GM12878 (cell line): Measurements from ENCODE around the gene CFAP61. TPM values are rescaled to one million over a fixed set of nuclear protein-coding genes. Genes with fewer than 3 reads are reported as not detected.

Source experiments
- ATAC-seq: fragments of 200-7000 bp; cut with Tn5 transposase; 3 replicates; pipeline ENCODE4 v1.9.1; 2020; ENCODE audit warnings: mild to moderate bottlenecking, moderate library complexity
- BruUV-seq: library from RNA; stranded (reverse); fragments of 400-500 nt; replicated peaks from 2 replicates; lab custom pipeline; 2021; lab: Mats Ljungman, UMichigan
- CTCF ChIA-PET: fragments of 300-600 bp; sonication (Branson Sonifier 250); formaldehyde crosslinking; extraction: SDS; loops from one replicate; lab custom pipeline; 2021; ENCODE audit warnings: inconsistent platforms; lab: Yijun Ruan, JAX
- POLR2A ChIA-PET: fragments of 350-600 bp; formaldehyde crosslinking; extraction: SDS; loops from one replicate; lab custom pipeline; 2021; ENCODE audit warnings: inconsistent platforms; lab: Charles Lee
- RAD21 ChIA-PET: fragments of 300-600 bp; sonication (Branson Sonifier 250); formaldehyde crosslinking; loops from one replicate; lab custom pipeline; 2023; ENCODE audit warnings: antibody characterized with exemption; ENCODE audit not compliant: unreplicated experiment; lab: Charles Lee
- SMC1A ChIA-PET: fragments of 300-600 bp; sonication (Branson Sonifier 250); formaldehyde crosslinking; loops from one replicate; lab custom pipeline; 2023; ENCODE audit not compliant: unreplicated experiment, uncharacterized antibody; lab: Charles Lee
- DNase-seq: peaks from one replicate; pipeline ENCODE4 v3.0.0-alpha.2; 2011; ENCODE audit warnings: low read depth, low spot score
- FAIRE-seq: peaks from 3 replicates; lab custom pipeline; 2011; peaks lifted over from hg19 to GRCh38; lab: Jason Lieb, UNC
- H2AFZ ChIP-seq: 2 replicates; pipeline ENCODE4 v1.6.0; 2011; ENCODE audit warnings: low read depth, low read length, control low read depth; ENCODE audit not compliant: control insufficient read depth
- H3K27ac ChIP-seq: 2 replicates; pipeline ENCODE4 v1.5.1; 2011; ENCODE audit warnings: control low read depth; ENCODE audit not compliant: control insufficient read depth, insufficient read depth
- H3K27me3 ChIP-seq, 2 experiments: replicated peaks in 1 of 2; 2 replicates each; pipeline versions ENCODE4 v1.6.0 to v1.6.1; 2011; ENCODE audit warnings: low read length in 1 of 2; ENCODE audit not compliant: control insufficient read depth in 2 of 2, insufficient read depth in 2 of 2
- H3K36me3 ChIP-seq, 2 experiments: 2 replicates each; pipeline ENCODE4 v1.5.1; 2011; ENCODE audit warnings: low read length in 1 of 2; ENCODE audit not compliant: control insufficient read depth in 2 of 2, insufficient read depth in 2 of 2
- H3K4me1 ChIP-seq: 2 replicates; pipeline ENCODE4 v1.6.1; 2011; ENCODE audit warnings: mild to moderate bottlenecking, low read length, moderate library complexity, mixed read lengths; ENCODE audit not compliant: control insufficient read depth, insufficient read depth
- H3K4me2 ChIP-seq: 2 replicates; pipeline ENCODE4 v1.6.0; 2011; ENCODE audit warnings: control low read depth; ENCODE audit not compliant: control insufficient read depth, insufficient read depth
- H3K4me3 ChIP-seq: fragments of 200-600 bp; sonication (generic); 2 replicates; pipeline ENCODE4 v1.5.1; 2016
- H3K79me2 ChIP-seq: 2 replicates; pipeline ENCODE4 v1.6.0; 2011; ENCODE audit warnings: low read length; ENCODE audit not compliant: control insufficient read depth, insufficient read depth
- H3K9ac ChIP-seq: 2 replicates; pipeline ENCODE4 v1.8.0; 2011; ENCODE audit warnings: low read length, control low read depth, mixed read lengths; ENCODE audit not compliant: control insufficient read depth, insufficient read depth
- H3K9me3 ChIP-seq: replicated peaks from 3 replicates; pipeline ENCODE4 v1.5.1; 2011; ENCODE audit warnings: mild to moderate bottlenecking, low read length; ENCODE audit not compliant: control insufficient read depth, insufficient read depth
- H4K20me1 ChIP-seq: 2 replicates; pipeline ENCODE4 v1.6.0; 2011; ENCODE audit not compliant: control insufficient read depth, insufficient read depth
- BACH1 ChIP-seq: fragments of 450-650 bp; IDR thresholded peaks from 2 replicates; pipeline ENCODE4 v1.6.1; 2017; ENCODE audit warnings: mild to moderate bottlenecking, borderline replicate concordance
- BCLAF1 ChIP-seq: fragments of 450-650 bp; IDR thresholded peaks from 2 replicates; pipeline ENCODE4 v1.6.1; 2017; ENCODE audit warnings: antibody characterized with exemption, mild to moderate bottlenecking, moderate library complexity
- CREB1 ChIP-seq: IDR thresholded peaks from 2 replicates; pipeline ENCODE4 v1.6.1; 2012; ENCODE audit warnings: low read depth, mild to moderate bottlenecking, inconsistent platforms
- CUX1 ChIP-seq: IDR thresholded peaks from 2 replicates; pipeline ENCODE4 v1.6.1; 2012; ENCODE audit warnings: improper control_type of control experiment, low read depth, low read length; ENCODE audit not compliant: insufficient replicate concordance
- IKZF2 ChIP-seq, 2 experiments: fragments of 450-650 bp; IDR thresholded peaks; 2 replicates each; pipeline ENCODE4 v1.6.1; 2017; ENCODE audit warnings: mild to moderate bottlenecking in 2 of 2, moderate library complexity in 2 of 2
- MAX ChIP-seq: IDR thresholded peaks from 2 replicates; pipeline ENCODE4 v1.6.1; 2012; ENCODE audit warnings: low read depth, low read length, improper control_type of control experiment
- MEF2B ChIP-seq: fragments of 450-650 bp; IDR thresholded peaks from 2 replicates; pipeline ENCODE4 v1.6.1; 2018; ENCODE audit warnings: mild to moderate bottlenecking, moderate library complexity; ENCODE audit not compliant: partially characterized antibody, poor library complexity, severe bottlenecking
- NR2C2 ChIP-seq: IDR thresholded peaks from 2 replicates; pipeline ENCODE4 v1.6.1; 2011; ENCODE audit warnings: borderline replicate concordance, low read depth; ENCODE audit not compliant: control insufficient read depth, insufficient read length
- NR2F1 ChIP-seq: fragments of 450-650 bp; conservative IDR thresholded peaks from 2 replicates; pipeline ENCODE4 v1.6.1; 2017; ENCODE audit warnings: mild to moderate bottlenecking
- PAX8 ChIP-seq: fragments of 450-650 bp; IDR thresholded peaks from 2 replicates; pipeline ENCODE4 v1.6.1; 2017; ENCODE audit warnings: mild to moderate bottlenecking, moderate library complexity
- POU2F2 ChIP-seq: IDR thresholded peaks from 3 replicates; pipeline ENCODE4 v1.6.1; 2011; ENCODE audit warnings: low read depth, mild to moderate bottlenecking, low read length, borderline replicate concordance
- SKIL ChIP-seq: fragments of 450-650 bp; IDR thresholded peaks from 2 replicates; pipeline ENCODE4 v1.6.1; 2017; ENCODE audit warnings: mild to moderate bottlenecking, low read depth, inconsistent platforms; ENCODE audit not compliant: poor library complexity, severe bottlenecking
- WGBS: methylation state at CpG from one replicate; pipeline ENCODE4 v1.1.6; 2016; ENCODE audit warnings: low lambda C conversion rate; ENCODE audit not compliant: insufficient replicate concordance, insufficient coverage; ENCODE audit errors: missing lambda C conversion rate; 5-methylcytosine and 5-hydroxymethylcytosine counted together
- in situ Hi-C: fragments of 300-500 bp; cut with MboI; formaldehyde crosslinking; loops from 9 replicates; pipeline ENCODE4 v1.14.3; 2018; ENCODE audit warnings: mixed read lengths
- intact Hi-C: fragments of 100-400 bp; cut with micrococcal nuclease; formaldehyde crosslinking; loops from one replicate; pipeline ENCODE4 v1.14.2; 2022; ENCODE audit not compliant: unreplicated experiment
- polyA plus RNA-seq, 11 experiments: library from polyadenylated mRNA; depleted of rRNA in 4 of 11; unstranded in 6 of 11; stranded (reverse) in 5 of 11; fragments of >200 nt; fragmentation: Nextera tagmentation in 4 of 11; fragmentation: Illumina TruSeq in 1 of 11; extraction: Ambion mirVana in 4 of 11; extraction: Trizol in 1 of 11; gene quantifications; 1 replicate in 1 of 11; 2 replicates in 10 of 11; pipeline versions ENCODE4 v1.2.1 to v1.2.3, GENCODE V29; 2011 to 2016; ENCODE audit warnings: inconsistent platforms in 2 of 11, missing spikeins in 2 of 11, low read depth in 1 of 11
- total RNA-seq, 4 experiments: library from RNA; depleted of rRNA in 3 of 4; stranded (reverse); fragments of >200 nt in 3 of 4; fragmentation: Illumina TruSeq in 1 of 4; extraction: Trizol in 1 of 4; gene quantifications; 2 replicates each; pipeline versions ENCODE4 v1.2.1 to v1.2.3, GENCODE V29; 2013 to 2021

CFAP61 gene
- total and polyA plus RNA-seq, 10 of the 15 experiments (the other 5 are each of a cell fraction or from before 2014, with no cell fraction given), result 0.11 to 0.41 (median 0.24) TPM; not detected in 7

GRCh38 chr20:20271271-20271670 is 218.9 kb downstream of the CFAP61 start (continued):
- TF ChIP-seq SKIL (no peak), POU2F2 (no peak), MAX (no peak), NR2F1 (no peak), IKZF2 (IDR thresholded peaks at IDR 0.05) (no peak), CREB1 (no peak)

GRCh38 chr20:20272686-20273085 is 220.4 kb downstream of the CFAP61 start:
- RAD21 ChIA-PET, result no interaction called here
- H3K4me2 ChIP-seq, result no peak overlapping the region
- no peaks in the 10 kb centered on the region for H3K36me3 ChIP-seq
- no peaks in the 10 kb centered on the region; a peak in 1 of 4 replicates for H3K27me3 ChIP-seq
- WGBS, result 60% methylated on average over 4 of the region's 4 CpGs
- in situ Hi-C loops, result no loop called here
- no peak for FAIRE-seq
- no peaks in the 10 kb centered on the region for H3K9me3 ChIP-seq
- no peak overlapping the region for H3K9ac ChIP-seq
- no peak for DNase-seq
- CTCF ChIA-PET, result no interaction called here
- SMC1A ChIA-PET, result interaction anchor here (1.8 kb wide), 1 partner anchor 12 kb away, joined by 4 read pairs; no protein-coding TSS in a partner anchor
- no peak overlapping the region for H3K27ac ChIP-seq
- POLR2A ChIA-PET, result no interaction called here
- no peak for ATAC-seq
- H2AFZ ChIP-seq, result no peak overlapping the region
- H3K4me1 ChIP-seq, result no peaks in the 10 kb centered on the region
- H3K4me3 ChIP-seq, result no peak overlapping the region
- BruUV-seq, result no TSS peak
- H3K79me2 ChIP-seq, result no peaks in the 10 kb centered on the region
- H4K20me1 ChIP-seq, result no peaks in the 10 kb centered on the region
- intact Hi-C loops, result no loop called here
- TF ChIP-seq PAX8, result no peak
- no peak for TF ChIP-seq BCLAF1
- no peak for TF ChIP-seq BACH1
- TF ChIP-seq MEF2B, result no peak
- no peak for TF ChIP-seq NR2C2
- TF ChIP-seq CUX1, result no peak
